Heart left ventricle (tissue), 16 donors: ENCODE data around the gene CLSTN2. TPM values are rescaled to one million over a fixed set of nuclear protein-coding genes. Genes with fewer than 3 reads are reported as not detected.

Experiments used
- ATAC-seq, 4 donors: fragments of 200-7000 bp; cut with Tn5 transposase; one replicate each; pipeline ENCODE4 v1.9.1; 2020 to 2022; ENCODE audit warnings: moderate library complexity in 4 of 4, mild to moderate bottlenecking in 3 of 4, moderate number of reproducible peaks in 1 of 4
- DNase-seq, 5 donors: peaks; one replicate each; pipeline ENCODE4 v3.0.0-alpha.2; 2020
- H3K27ac ChIP-seq, 12 donors: fragments of 200-600 bp; sonication (generic) in 4 of 12; one replicate each; pipeline versions ENCODE4 v1.5.0 to v1.8.0; 2016 to 2022; ENCODE audit warnings: mild to moderate bottlenecking in 2 of 12
- H3K27me3 ChIP-seq, 9 donors: fragments of 200-600 bp; sonication (generic) in 2 of 9; one replicate each; pipeline versions ENCODE4 v1.5.1 to v1.8.0; 2016 to 2022; ENCODE audit warnings: mild to moderate bottlenecking in 3 of 9
- H3K36me3 ChIP-seq, 9 donors: fragments of 200-600 bp; sonication (generic) in 2 of 9; one replicate each; pipeline versions ENCODE4 v1.5.0 to v1.8.0; 2018 to 2022; ENCODE audit warnings: mild to moderate bottlenecking in 2 of 9
- H3K4me1 ChIP-seq, 12 donors: fragments of 200-600 bp; sonication (generic) in 4 of 12; one replicate each; pipeline versions ENCODE4 v1.5.0 to v1.8.0; 2016 to 2022; ENCODE audit warnings: mild to moderate bottlenecking in 3 of 12
- H3K4me3 ChIP-seq, 12 donors: fragments of 200-600 bp; sonication (generic) in 4 of 12; one replicate each; pipeline versions ENCODE4 v1.5.0 to v1.8.0; 2017 to 2022; ENCODE audit warnings: mild to moderate bottlenecking in 9 of 12, moderate library complexity in 4 of 12
- H3K9me3 ChIP-seq, 12 donors: fragments of 200-600 bp; sonication (generic) in 4 of 12; one replicate each; pipeline versions ENCODE4 v1.5.0 to v1.8.0; 2016 to 2022; ENCODE audit warnings: mild to moderate bottlenecking in 1 of 12
- POLR2A ChIP-seq, 2 donors: fragments of 450-650 bp; IDR thresholded peaks; one replicate each; pipeline ENCODE4 v1.6.1; 2017; ENCODE audit warnings: antibody characterized with exemption in 2 of 2, mild to moderate bottlenecking in 2 of 2, moderate library complexity in 2 of 2
- WGBS, 4 donors: extraction: QIAGEN DNeasy Blood & Tissue Kit in 2 of 4; methylation state at CpG; one replicate each; pipeline versions ENCODE4 v1.1.5 to v1.1.7; 2013 to 2018; 5-methylcytosine and 5-hydroxymethylcytosine counted together
- intact Hi-C, 10 donors: fragments of 100-400 bp; cut with DNase I; formaldehyde crosslinking; loops; one replicate each; pipeline versions ENCODE4 v1.11.1 to v1.14.2; 2022
- polyA plus RNA-seq, 2 donors: library from polyadenylated mRNA; stranded (reverse); fragments of 200-250 nt; gene quantifications; one replicate each; pipeline ENCODE4 v1.2.3, GENCODE V29; 2013
- total RNA-seq, 9 donors: library from RNA; depleted of rRNA in 2 of 9; stranded (reverse); fragments of >200 nt in 2 of 9; fragmentation: NEBNext Ultra II Directional in 3 of 9; extraction: Animal tissue kit (Norgen Biotek cat#: 25700) in 3 of 9; gene quantifications; one replicate each; pipeline versions ENCODE4 v1.1.0 to v1.2.4, GENCODE V29; 2016 to 2023
- TF ChIP-seq, protein P1 (sequence below), 12 donors: fragments of 200-600 bp; sonication (generic) in 4 of 12; IDR thresholded peaks; one replicate each; pipeline versions ENCODE4 v1.5.0 to v1.8.0; 2018 to 2022; ENCODE audit warnings: antibody characterized with exemption in 12 of 12, mild to moderate bottlenecking in 5 of 12
- donor health status: ischemic (EF 13 %, LVEDD 7.1; RV severe dilation, severe dysfunction).
- donor health status: healthy with polysubstance abuse.
- donor health status: DM: no; HTN: yes; CAD: no.
- donor health status: DM: no; HTN: no; CAD: no.
- donor health status: ischemic (EF 25% LVEDD 6.9; RV normal size, moderate dysfunction).
- donor health status: ischemic (EF 25% LVEDD 5.7; RV mildly dilated, moderate dysfunction).
- donor health status: healthy.
- donor health status: DM: yes; HTN: yes; CAD: no.
- donor health status: ischemic (EF 35%, LVEDD 5.7; RV mildly dilated, moderate dysfunction).
- donor health status: nonischemic (EF 11% LVEDD 7.7; RV severe dilation, severe dysfunction).
- donor health status: DM: yes; HTN: yes; CAD: no.
- donor health status: PGD.
- donor health status: ischemic (EF 29% LVEDD 5.4; RV normal size, mild dysfunction).
- donor health status: nonischemic (EF 23%, LVEDD 6.1; RV moderate dilation, normal function).

Gene CLSTN2
- total and polyA plus RNA-seq, 11 donors, result 0.69 to 7.6 (median 3.9) TPM

DNA sequence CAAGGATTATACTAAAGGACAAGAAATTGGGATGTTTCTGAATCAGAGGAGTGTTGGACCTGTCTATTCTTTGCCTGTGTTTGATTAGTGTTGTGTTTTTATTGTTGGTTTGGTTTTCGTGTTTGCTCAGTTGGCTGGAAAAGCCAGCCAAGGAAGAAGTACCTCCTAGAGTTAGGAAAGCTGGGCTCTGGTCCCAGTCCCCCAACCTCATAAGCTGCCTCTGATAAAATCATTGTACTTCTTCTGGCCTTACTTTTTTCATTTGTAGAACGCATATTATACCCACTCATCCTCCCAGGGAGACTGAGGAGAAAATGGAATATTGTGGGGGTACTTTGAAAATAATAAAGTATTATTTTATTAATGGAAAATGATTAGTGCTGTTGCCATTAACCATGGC lies 565.5 kb downstream of the CLSTN2 start:
- 77 to 86% (median 82%) methylated on average over 2 of the region's 2 CpGs for WGBS, 4 donors
- Histone ChIP-seq H3K4me3 (no peak overlapping the region), H3K27ac (no peak overlapping the region), H3K4me1 (peaks cover 0 to 16% (median 0%) of the 10 kb centered on the region in 12 donors), H3K36me3 (no peaks in the 10 kb centered on the region), H3K27me3 (peaks cover 0 to 7% (median 0%) of the 10 kb centered on the region in 9 donors), H3K9me3 (peaks cover 0 to 4% (median 0%) of the 10 kb centered on the region in 12 donors)
- DNase-seq (no peak), ATAC-seq (no peak)
- no peak for TF ChIP-seq POLR2A (IDR thresholded peaks at IDR 0.05)
- TF ChIP-seq, protein P1, sequence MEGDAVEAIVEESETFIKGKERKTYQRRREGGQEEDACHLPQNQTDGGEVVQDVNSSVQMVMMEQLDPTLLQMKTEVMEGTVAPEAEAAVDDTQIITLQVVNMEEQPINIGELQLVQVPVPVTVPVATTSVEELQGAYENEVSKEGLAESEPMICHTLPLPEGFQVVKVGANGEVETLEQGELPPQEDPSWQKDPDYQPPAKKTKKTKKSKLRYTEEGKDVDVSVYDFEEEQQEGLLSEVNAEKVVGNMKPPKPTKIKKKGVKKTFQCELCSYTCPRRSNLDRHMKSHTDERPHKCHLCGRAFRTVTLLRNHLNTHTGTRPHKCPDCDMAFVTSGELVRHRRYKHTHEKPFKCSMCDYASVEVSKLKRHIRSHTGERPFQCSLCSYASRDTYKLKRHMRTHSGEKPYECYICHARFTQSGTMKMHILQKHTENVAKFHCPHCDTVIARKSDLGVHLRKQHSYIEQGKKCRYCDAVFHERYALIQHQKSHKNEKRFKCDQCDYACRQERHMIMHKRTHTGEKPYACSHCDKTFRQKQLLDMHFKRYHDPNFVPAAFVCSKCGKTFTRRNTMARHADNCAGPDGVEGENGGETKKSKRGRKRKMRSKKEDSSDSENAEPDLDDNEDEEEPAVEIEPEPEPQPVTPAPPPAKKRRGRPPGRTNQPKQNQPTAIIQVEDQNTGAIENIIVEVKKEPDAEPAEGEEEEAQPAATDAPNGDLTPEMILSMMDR (IDR thresholded peaks at IDR 0.05), result no peak
- intact Hi-C loops, result loop anchor here in 2 of 10 donors (5.0 to 10.0 kb wide), 2 partner anchors 366 to 373 kb away; no protein-coding TSS in a partner anchor

DNA sequence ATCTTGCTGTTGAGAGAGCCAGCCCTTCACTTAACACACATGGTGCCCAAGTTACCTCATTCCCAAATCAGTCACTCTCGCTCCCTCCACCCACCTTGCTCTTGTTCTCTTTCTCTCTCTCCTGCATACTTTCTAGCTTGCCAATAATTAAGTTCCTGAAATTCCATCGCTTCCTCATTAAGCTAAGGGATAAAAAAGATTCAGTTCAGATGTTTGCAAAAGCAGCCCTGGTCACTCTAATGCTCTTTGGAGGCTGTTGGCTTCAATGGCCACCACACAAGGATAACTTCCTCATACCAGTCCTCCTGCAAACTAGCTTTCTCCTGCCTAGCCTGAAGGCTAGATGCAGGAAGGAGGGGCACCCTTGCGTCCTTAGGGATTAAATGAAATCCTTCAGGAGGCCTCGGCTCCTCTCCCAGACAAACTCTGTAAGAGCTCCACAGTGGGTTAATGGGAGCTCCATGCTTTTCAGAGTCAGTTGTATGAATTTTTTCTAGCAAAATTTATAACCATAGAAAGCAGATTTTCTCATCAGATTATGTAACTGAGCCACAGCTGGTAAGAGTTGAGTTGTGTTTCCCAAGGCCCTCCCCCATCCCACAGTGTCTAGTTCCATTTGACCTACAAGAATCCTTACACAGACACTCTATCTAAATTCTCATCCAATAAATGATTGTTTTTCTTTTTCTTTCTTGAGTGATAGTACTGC lies 566.2 kb downstream of the CLSTN2 start:
- ATAC-seq, result peak in 2 of 4 donors; percentile 50 to 61
- intact Hi-C loops, result loop anchor here in 2 of 10 donors (5.0 to 10.0 kb wide), 2 partner anchors 366 to 374 kb away; no protein-coding TSS in a partner anchor
- peak overlapping the region in 1 of 12 donors; percentile 34 for H3K27ac ChIP-seq

DNA sequence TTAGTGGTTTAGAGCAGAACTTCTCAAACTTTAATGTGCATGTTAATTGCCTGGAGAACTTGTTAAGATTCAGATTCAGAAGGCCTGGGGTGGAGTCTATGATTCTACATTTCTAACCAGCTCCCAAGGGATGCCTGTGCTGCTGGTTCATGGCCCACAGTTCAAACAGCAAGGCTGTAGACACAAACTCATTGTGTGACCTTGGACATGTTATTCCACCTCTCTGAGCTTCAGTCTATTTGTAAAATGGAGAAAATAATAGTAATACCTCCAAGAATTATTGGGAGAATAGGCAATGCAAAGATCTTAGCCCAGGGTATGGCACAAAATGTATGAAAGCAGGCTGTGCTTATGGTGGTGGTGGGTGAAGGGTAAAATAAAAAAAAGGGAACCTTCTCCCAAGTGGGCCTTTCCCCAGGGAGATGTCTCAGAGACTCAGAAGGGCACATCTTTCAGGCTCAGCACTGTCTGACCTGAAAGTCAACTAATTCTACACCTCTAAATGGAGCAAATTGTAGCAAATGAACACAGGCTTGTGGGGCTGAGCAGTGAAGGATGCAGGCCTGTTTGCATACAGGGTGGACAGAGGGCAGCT lies 566.9 kb downstream of the CLSTN2 start:
- no peak overlapping the region for H3K4me3 ChIP-seq
- H3K36me3 ChIP-seq, result no peaks in the 10 kb centered on the region
- ATAC-seq, result peak in 1 of 4 donors; percentile 18
- peaks cover 0 to 7% (median 0%) of the 10 kb centered on the region in 9 donors for H3K27me3 ChIP-seq
- no peak for TF ChIP-seq POLR2A (IDR thresholded peaks at IDR 0.05)
- peaks cover 0 to 16% (median 0%) of the 10 kb centered on the region in 12 donors for H3K4me1 ChIP-seq
- intact Hi-C loops, result loop anchor here in 2 of 10 donors (5.0 to 10.0 kb wide), 2 partner anchors 367 to 375 kb away; no protein-coding TSS in a partner anchor
- peak overlapping the region in 1 of 12 donors; percentile 34 for H3K27ac ChIP-seq
- no peaks in the 10 kb centered on the region for H3K9me3 ChIP-seq
- no peak for DNase-seq

More for the DNA sequence above, 566.2 kb downstream of the CLSTN2 start:
- Histone ChIP-seq H3K27me3 (peaks cover 0 to 7% (median 0%) of the 10 kb centered on the region in 9 donors), H3K4me1 (peaks cover 0 to 16% (median 0%) of the 10 kb centered on the region in 12 donors), H3K36me3 (no peaks in the 10 kb centered on the region), H3K9me3 (no peaks in the 10 kb centered on the region), H3K4me3 (no peak overlapping the region)
- no peak for DNase-seq
- TF ChIP-seq POLR2A (IDR thresholded peaks at IDR 0.05), result no peak
- TF ChIP-seq, protein P1 (IDR thresholded peaks at IDR 0.05), result no peak
- 79 to 90% (median 85%) methylated on average over 4 of the region's 4 CpGs for WGBS, 4 donors

DNA sequence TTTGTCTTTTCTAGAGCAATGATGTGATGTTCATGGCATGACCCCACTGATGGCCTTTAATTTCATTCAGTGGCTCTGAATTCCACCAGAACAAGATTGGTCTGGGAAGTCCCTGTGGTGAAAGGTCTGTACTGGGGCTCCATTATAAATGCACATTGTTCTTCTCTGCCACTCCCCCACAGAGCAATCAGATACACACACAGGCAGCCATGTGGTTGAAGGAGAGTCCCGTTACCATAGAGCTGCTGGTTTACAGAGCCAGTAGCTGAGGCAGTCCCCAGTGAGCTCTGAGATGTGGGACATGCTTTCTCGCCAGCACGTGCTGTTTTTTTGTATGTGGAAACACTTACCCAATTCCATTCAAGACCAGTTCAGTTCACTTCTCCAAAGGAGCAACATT lies 570.2 kb downstream of the CLSTN2 start:
- DNase-seq, result peak in 1 of 5 donors; percentile 36
- intact Hi-C loops, result loop anchor here in 1 of 10 donors (10.0 kb wide), 1 partner anchor 370 kb away; no protein-coding TSS in a partner anchor
- ATAC-seq, result peak; percentile 50 to 62 (median 56)
- Histone ChIP-seq H3K4me3 (no peak overlapping the region), H3K4me1 (peaks cover 0 to 16% (median 0%) of the 10 kb centered on the region in 12 donors), H3K36me3 (no peaks in the 10 kb centered on the region), H3K9me3 (no peaks in the 10 kb centered on the region), H3K27me3 (peaks cover 0 to 7% (median 0%) of the 10 kb centered on the region in 9 donors), H3K27ac (no peak overlapping the region)
- WGBS, 4 donors, result 22 to 44% (median 35%) methylated on average over 3 of the region's 3 CpGs
- TF ChIP-seq, protein P1 (IDR thresholded peaks at IDR 0.05), result no peak
- TF ChIP-seq POLR2A (IDR thresholded peaks at IDR 0.05), result no peak
